PC-3 (cell line): ENCODE results near the gene NOP10. TPM values are rescaled to one million over a fixed set of nuclear protein-coding genes. Genes with fewer than 3 reads are reported as not detected.

Experiments
- ATAC-seq: fragments of 200-7000 bp; cut with Tn5 transposase; 2 replicates; pipeline ENCODE4 v1.9.1; 2020; ENCODE audit warnings: mild to moderate bottlenecking, moderate library complexity
- BruUV-seq: library from RNA; stranded (reverse); fragments of 400-500 nt; replicated peaks from 2 replicates; lab custom pipeline; 2021; lab: Mats Ljungman, UMichigan
- CTCF ChIA-PET: fragments of 300-600 bp; sonication (Branson Sonifier 250); formaldehyde crosslinking; loops from one replicate; lab custom pipeline; 2022; ENCODE audit warnings: antibody characterized with exemption; lab: Charles Lee
- POLR2A ChIA-PET: fragments of 300-600 bp; sonication (Branson Sonifier 250); formaldehyde crosslinking; loops from one replicate; lab custom pipeline; 2022; ENCODE audit warnings: antibody characterized with exemption; ENCODE audit not compliant: unreplicated experiment; lab: Charles Lee
- DNase-seq: peaks from one replicate; pipeline ENCODE4 v3.0.0-alpha.2; 2015
- H2AFZ ChIP-seq: fragments of 300-600 bp; sonication (generic); 2 replicates; pipeline ENCODE4 v1.6.0; 2016; ENCODE audit warnings: antibody characterized with exemption, low read length
- H3F3A ChIP-seq: fragments of 300-600 bp; sonication (generic); one replicate; pipeline ENCODE4 v1.6.0; 2017; ENCODE audit warnings: antibody characterized with exemption, low read length, control low read depth, mild to moderate bottlenecking; ENCODE audit not compliant: unreplicated experiment
- H3K27ac ChIP-seq: fragments of 300-600 bp; sonication (generic); 2 replicates; pipeline ENCODE4 v1.5.1; 2016; ENCODE audit warnings: mild to moderate bottlenecking, low read length
- H3K27me3 ChIP-seq: fragments of 300-600 bp; sonication (generic); 2 replicates; pipeline ENCODE4 v1.6.1; 2016; ENCODE audit warnings: low read length, mixed read lengths
- H3K36me3 ChIP-seq: fragments of 300-600 bp; sonication (generic); 2 replicates; pipeline ENCODE4 v1.6.1; 2016; ENCODE audit warnings: low read depth, mixed run types, low read length, mixed read lengths
- H3K4me1 ChIP-seq: fragments of 300-600 bp; sonication (generic); 2 replicates; pipeline ENCODE4 v1.5.1; 2016; ENCODE audit warnings: low read length; ENCODE audit not compliant: insufficient read depth
- H3K4me2 ChIP-seq: fragments of 300-600 bp; sonication (generic); 2 replicates; pipeline ENCODE4 v1.6.0; 2016; ENCODE audit warnings: low read length
- H3K4me3 ChIP-seq: fragments of 300-600 bp; sonication (generic); 2 replicates; pipeline ENCODE4 v1.5.1; 2016; ENCODE audit warnings: mild to moderate bottlenecking, low read length, mixed read lengths
- H3K79me2 ChIP-seq: fragments of 300-600 bp; sonication (generic); 2 replicates; pipeline ENCODE4 v1.6.1; 2017; ENCODE audit warnings: low read length, mixed read lengths
- H3K9ac ChIP-seq: fragments of 300-600 bp; sonication (generic); 2 replicates; pipeline ENCODE4 v1.6.0; 2016; ENCODE audit warnings: mild to moderate bottlenecking, low read length
- H3K9me2 ChIP-seq: fragments of 300-600 bp; sonication (generic); replicated peaks from 2 replicates; pipeline ENCODE4 v1.6.1; 2016; ENCODE audit warnings: mixed run types, low read length, mixed read lengths
- H3K9me3 ChIP-seq: fragments of 300-600 bp; sonication (generic); 2 replicates; pipeline ENCODE4 v1.6.1; 2016; ENCODE audit warnings: low read length, mixed read lengths
- H4K20me1 ChIP-seq: fragments of 300-600 bp; sonication (generic); 2 replicates; pipeline ENCODE4 v1.6.1; 2016; ENCODE audit warnings: low read length, mixed read lengths
- EZH2 ChIP-seq: fragments of 300-600 bp; sonication (generic); IDR thresholded peaks from one replicate; pipeline ENCODE4 v1.6.1; 2017; ENCODE audit warnings: antibody characterized with exemption, mild to moderate bottlenecking, low read length; ENCODE audit not compliant: unreplicated experiment
- EZH2phosphoT487 ChIP-seq: fragments of 300-600 bp; sonication (generic); IDR thresholded peaks from 2 replicates; pipeline ENCODE4 v1.6.1; 2018; ENCODE audit warnings: mild to moderate bottlenecking, antibody characterized with exemption, low read length, borderline replicate concordance
- intact Hi-C: fragments of 100-400 bp; cut with micrococcal nuclease; formaldehyde crosslinking; loops from 2 replicates; pipeline ENCODE4 v1.9.0; 2023
- total RNA-seq: library from RNA; depleted of rRNA; stranded (reverse); fragments of >200 nt; gene quantifications from 2 replicates; pipeline ENCODE4 v1.2.3, GENCODE V29; 2014
- TF ChIP-seq, protein P1 (sequence below): fragments of 300-600 bp; sonication (generic); conservative IDR thresholded peaks from 2 replicates; pipeline ENCODE4 v1.5.1; 2017; ENCODE audit warnings: antibody characterized with exemption, low read depth, mild to moderate bottlenecking, low read length

NOP10 gene
- total RNA-seq, 1 experiment from 2014 or later = 323 TPM

DNA sequence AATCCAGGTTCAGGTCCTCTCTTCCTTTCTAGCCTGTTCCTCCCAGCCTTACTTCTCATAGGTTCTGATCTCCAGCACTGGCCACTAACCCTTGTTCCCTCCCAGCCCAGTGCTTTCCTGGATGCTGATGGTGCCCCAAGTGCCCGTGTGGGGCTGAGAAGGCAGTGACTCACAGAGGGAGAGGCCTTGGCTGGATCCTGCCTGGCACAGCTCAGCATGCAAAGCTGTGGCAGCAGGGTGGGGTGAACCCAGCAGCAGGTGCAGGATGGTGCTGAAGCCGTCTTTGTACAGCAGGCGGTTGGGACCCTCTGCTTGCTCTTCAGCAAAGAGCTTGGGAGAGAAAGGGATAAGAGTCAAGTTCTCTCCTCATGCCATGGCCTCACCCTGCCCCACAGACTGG is 16.5 kb upstream of the NOP10 start:
- Histone ChIP-seq H2AFZ (no peak overlapping the region), H3K36me3 (peaks cover 42% of the 10 kb centered on the region), H3K9me3 (no peaks in the 10 kb centered on the region), H3K4me2 (peak overlapping the region; percentile 58; the same call in 1 of the 2 replicates), H3K4me1 (peaks cover 43% of the 10 kb centered on the region), H3F3A (no peaks in the 10 kb centered on the region), H3K27ac (peak overlapping the region; percentile 49), H3K9ac (no peak overlapping the region), H3K4me3 (no peak overlapping the region), H4K20me1 (0 out of 2 replicates have a peak, but pooled peaks cover 8% of the 10 kb centered on the region), H3K9me2 (no peaks in the 10 kb centered on the region), H3K27me3 (no peaks in the 10 kb centered on the region), H3K79me2 (peaks cover 17% of the 10 kb centered on the region; the same call in 1 of the 2 replicates)
- peak; percentile 90 for ATAC-seq
- BruUV-seq = TSS peak; percentile 26
- ChIA-PET POLR2A (interaction anchor here (0.9 kb wide), 1 partner anchor 16 kb away, joined by 3 read pairs; the partner anchor contains the start of genes NOP10 and NUTM1), CTCF (interaction anchor here (0.6 kb wide), 1 partner anchor 249 kb away, joined by 3 read pairs; no protein-coding TSS in a partner anchor)
- intact Hi-C loops = no loop called here
- DNase-seq = peak; percentile 68
- TF ChIP-seq, protein P1, sequence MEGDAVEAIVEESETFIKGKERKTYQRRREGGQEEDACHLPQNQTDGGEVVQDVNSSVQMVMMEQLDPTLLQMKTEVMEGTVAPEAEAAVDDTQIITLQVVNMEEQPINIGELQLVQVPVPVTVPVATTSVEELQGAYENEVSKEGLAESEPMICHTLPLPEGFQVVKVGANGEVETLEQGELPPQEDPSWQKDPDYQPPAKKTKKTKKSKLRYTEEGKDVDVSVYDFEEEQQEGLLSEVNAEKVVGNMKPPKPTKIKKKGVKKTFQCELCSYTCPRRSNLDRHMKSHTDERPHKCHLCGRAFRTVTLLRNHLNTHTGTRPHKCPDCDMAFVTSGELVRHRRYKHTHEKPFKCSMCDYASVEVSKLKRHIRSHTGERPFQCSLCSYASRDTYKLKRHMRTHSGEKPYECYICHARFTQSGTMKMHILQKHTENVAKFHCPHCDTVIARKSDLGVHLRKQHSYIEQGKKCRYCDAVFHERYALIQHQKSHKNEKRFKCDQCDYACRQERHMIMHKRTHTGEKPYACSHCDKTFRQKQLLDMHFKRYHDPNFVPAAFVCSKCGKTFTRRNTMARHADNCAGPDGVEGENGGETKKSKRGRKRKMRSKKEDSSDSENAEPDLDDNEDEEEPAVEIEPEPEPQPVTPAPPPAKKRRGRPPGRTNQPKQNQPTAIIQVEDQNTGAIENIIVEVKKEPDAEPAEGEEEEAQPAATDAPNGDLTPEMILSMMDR = no peak
- TF ChIP-seq EZH2phosphoT487 (no peak), EZH2 (no peak)

DNA sequence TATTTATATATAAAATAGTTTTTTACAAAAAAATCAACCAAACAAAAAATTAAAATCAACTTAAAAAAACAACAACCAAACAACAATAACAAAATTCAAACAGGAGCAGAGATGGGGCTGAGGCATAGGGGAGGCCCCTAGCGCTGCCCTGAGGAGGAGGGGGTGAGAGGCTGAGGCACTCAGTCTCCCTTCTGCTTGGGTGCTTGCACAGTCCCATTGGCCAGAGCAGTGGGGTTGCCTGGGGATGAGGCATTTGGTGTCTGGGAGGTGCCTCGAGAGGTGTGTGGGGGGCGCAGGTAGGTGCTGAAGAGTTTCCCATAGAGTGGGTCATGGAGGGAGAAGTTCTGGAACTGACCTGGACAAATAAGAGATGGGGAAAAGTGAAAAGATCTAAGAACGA is 16.0 kb upstream of the NOP10 start:
- CTCF ChIA-PET = interaction anchor here (0.6 to 1.2 kb wide), 4 partner anchors 9 to 249 kb away, joined by 3 to 9 read pairs (median 5); partner anchors contain the start of genes LPCAT4 and NOP10
- H3F3A ChIP-seq = no peaks in the 10 kb centered on the region
- H3K4me1 ChIP-seq = peaks cover 43% of the 10 kb centered on the region
- TF ChIP-seq EZH2phosphoT487 (no peak), EZH2 (no peak)
- TF ChIP-seq, protein P1 = no peak
- no peaks in the 10 kb centered on the region for H3K9me3 ChIP-seq
- 0 out of 2 replicates have a peak, but pooled peaks cover 8% of the 10 kb centered on the region for H4K20me1 ChIP-seq
- no peak overlapping the region for H3K9ac ChIP-seq
- no peak overlapping the region for H2AFZ ChIP-seq
- H3K79me2 ChIP-seq = peaks cover 13% of the 10 kb centered on the region; the same call in 1 of the 2 replicates
- DNase-seq = no peak
- no peaks in the 10 kb centered on the region for H3K9me2 ChIP-seq
- intact Hi-C loops = no loop called here
- H3K36me3 ChIP-seq = peaks cover 40% of the 10 kb centered on the region
- no peak for ATAC-seq
- peak overlapping the region; percentile 49 for H3K27ac ChIP-seq
- POLR2A ChIA-PET = no interaction called here
- no peaks in the 10 kb centered on the region for H3K27me3 ChIP-seq
- no peak overlapping the region for H3K4me3 ChIP-seq
- BruUV-seq = no TSS peak
- no peak overlapping the region for H3K4me2 ChIP-seq

DNA sequence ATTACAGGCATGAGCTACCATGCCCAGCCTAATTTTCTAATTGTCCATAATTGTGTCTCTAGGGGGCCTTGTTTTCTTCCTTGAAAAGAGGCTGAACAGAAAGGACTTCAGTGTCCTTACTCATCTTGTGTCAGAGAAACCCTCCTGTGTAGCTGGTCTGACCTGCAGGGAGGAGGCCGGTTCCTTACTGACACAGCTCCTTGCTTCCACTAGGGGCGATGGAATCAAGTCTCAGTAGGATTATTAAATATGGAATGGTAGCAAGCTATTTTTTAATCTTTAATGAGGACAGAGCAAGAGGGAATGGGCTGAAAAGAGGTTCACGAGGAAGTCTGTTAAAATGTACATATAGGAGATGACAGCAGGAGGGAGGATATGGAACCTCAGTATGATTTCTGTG is 15.4 kb upstream of the NOP10 start:
- no peak overlapping the region for H2AFZ ChIP-seq
- ChIA-PET CTCF (interaction anchor here (0.7 to 1.2 kb wide), 4 partner anchors 9 to 230 kb away, joined by 4 to 9 read pairs (median 7); partner anchors contain the start of genes KATNBL1, LPCAT4 and NOP10), POLR2A (no interaction called here)
- 0 out of 2 replicates have a peak, but pooled peaks cover 8% of the 10 kb centered on the region for H4K20me1 ChIP-seq
- peaks cover 40% of the 10 kb centered on the region for H3K4me1 ChIP-seq
- no peaks in the 10 kb centered on the region for H3K9me2 ChIP-seq
- H3F3A ChIP-seq = no peaks in the 10 kb centered on the region
- intact Hi-C loops = no loop called here
- H3K27ac ChIP-seq = no peak overlapping the region
- H3K36me3 ChIP-seq = peaks cover 34% of the 10 kb centered on the region
- DNase-seq = peak; percentile 44
- no peaks in the 10 kb centered on the region for H3K9me3 ChIP-seq
- ATAC-seq = no peak; the same call in 1 of the 2 replicates
- no peaks in the 10 kb centered on the region for H3K27me3 ChIP-seq
- TF ChIP-seq EZH2 (no peak), EZH2phosphoT487 (no peak)
- TF ChIP-seq, protein P1 = peak; percentile 62
- BruUV-seq = no TSS peak
- 0 out of 2 replicates have a peak, but pooled peaks cover 7% of the 10 kb centered on the region for H3K79me2 ChIP-seq
- no peak overlapping the region for H3K4me2 ChIP-seq
- H3K9ac ChIP-seq = no peak overlapping the region
- no peak overlapping the region for H3K4me3 ChIP-seq
